ENCODE results near the gene SYCE3.

Gene SYCE3

DNA sequence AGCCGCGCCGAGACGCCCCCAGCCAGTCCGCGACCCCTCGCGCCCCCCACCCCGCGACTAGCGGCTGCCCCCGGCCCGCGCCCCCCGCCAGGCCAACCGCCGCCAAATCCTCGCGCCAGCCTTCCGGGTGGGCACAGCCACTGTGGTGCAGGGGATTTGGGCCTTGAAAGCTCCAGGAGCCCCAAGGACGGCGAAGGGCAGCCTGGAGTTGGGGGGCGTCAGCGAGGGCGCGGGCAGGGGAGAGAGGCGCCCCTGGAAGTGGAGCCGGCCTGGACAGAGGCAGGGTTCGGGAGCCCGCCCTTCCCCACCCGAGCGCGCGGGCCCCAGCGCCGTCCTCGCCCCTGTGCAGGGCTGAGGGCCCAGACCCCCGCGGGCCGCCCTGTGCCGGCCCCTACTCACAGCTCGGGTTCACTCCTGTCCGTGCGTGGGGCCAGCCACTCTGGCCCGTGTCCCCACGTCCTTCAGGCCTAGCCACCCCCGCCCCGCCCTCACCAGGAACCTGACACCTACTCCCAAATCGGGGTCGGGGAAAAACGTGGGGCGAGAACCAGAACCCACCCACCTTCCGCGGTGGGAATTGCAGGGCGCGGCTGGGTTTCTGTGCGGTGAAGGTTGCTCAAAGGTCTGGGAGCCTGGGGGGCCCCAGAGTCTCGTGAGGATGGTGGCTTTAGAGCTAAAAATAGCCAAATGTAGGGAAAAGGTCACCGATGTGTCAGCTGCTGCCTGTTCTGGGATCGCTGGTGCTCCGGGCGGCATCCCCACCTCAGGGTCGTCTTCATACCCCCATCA lies 15.5 kb upstream of the SYCE3 start, which contains the start of gene CPT1B:
TSS of gene CPT1B (minus strand) at position 441 of the 789 bp plus-strand sequence. CDS start 512 bp downstream, outside the sequence.
- Histone ChIP-seq H2AFZ (ENCODE audit: low read length) (no peak within 1 kb of the TSS), H3K9me2 (replicated peaks; ENCODE audit: low read depth, low read length) (no peaks in the 10 kb centered on the region), H3K79me2 (ENCODE audit: insufficient read depth, low read length) (peaks cover 17% of the 10 kb centered on the region), H3K27me3 (ENCODE audit: insufficient read depth, low read length, poor library complexity, severe bottlenecking) (no peaks in the 10 kb centered on the region), H3K4me3 (ENCODE audit: low read length, poor library complexity, severe bottlenecking) (no peak within 1 kb of the TSS), H3K4me1 (ENCODE audit: insufficient read depth, low read length, poor library complexity, severe bottlenecking) (peaks cover 12% of the 10 kb centered on the region), H3K36me3 (ENCODE audit: insufficient read depth, low read length) (no peaks in the 10 kb centered on the region), H3K9me3 (ENCODE audit: insufficient read depth, low read depth, low read length) (no peaks in the 10 kb centered on the region), H4K20me1 (ENCODE audit: insufficient read depth, low read length, poor library complexity, severe bottlenecking) (peaks cover 2% of the 10 kb centered on the region), H3F3A (ENCODE audit: low read depth) (no peaks in the 10 kb centered on the region), H3K9ac (ENCODE audit: low read depth, low read length, poor library complexity, severe bottlenecking) (no peak within 1 kb of the TSS), H3K4me2 (ENCODE audit: low read depth, low read length, poor library complexity, severe bottlenecking) (no peak within 1 kb of the TSS)
- TF ChIP-seq, protein P1, sequence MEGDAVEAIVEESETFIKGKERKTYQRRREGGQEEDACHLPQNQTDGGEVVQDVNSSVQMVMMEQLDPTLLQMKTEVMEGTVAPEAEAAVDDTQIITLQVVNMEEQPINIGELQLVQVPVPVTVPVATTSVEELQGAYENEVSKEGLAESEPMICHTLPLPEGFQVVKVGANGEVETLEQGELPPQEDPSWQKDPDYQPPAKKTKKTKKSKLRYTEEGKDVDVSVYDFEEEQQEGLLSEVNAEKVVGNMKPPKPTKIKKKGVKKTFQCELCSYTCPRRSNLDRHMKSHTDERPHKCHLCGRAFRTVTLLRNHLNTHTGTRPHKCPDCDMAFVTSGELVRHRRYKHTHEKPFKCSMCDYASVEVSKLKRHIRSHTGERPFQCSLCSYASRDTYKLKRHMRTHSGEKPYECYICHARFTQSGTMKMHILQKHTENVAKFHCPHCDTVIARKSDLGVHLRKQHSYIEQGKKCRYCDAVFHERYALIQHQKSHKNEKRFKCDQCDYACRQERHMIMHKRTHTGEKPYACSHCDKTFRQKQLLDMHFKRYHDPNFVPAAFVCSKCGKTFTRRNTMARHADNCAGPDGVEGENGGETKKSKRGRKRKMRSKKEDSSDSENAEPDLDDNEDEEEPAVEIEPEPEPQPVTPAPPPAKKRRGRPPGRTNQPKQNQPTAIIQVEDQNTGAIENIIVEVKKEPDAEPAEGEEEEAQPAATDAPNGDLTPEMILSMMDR (conservative IDR thresholded peaks at IDR 0.05; ENCODE audit: low read length), result no peak
- no peak for TF ChIP-seq EZH2phosphoT487 (IDR thresholded peaks at IDR 0.05; ENCODE audit: borderline replicate concordance)

DNA sequence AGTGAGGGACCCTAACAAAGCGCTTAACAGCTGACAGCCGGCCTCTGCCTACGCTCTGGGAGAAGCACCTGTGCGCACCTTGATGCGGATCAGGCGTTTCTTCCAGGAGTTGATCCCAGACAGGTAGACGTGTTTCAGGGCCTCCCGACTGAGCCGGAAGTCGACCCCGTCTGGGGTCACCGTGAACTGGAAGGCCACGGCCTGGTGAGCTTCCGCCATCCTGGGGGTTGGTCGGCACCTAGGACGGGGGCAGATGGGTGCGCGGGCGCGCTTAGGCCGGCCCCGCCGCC lies 14.9 kb upstream of the SYCE3 start:
- Histone ChIP-seq H3K4me1 (ENCODE audit: insufficient read depth, low read length, poor library complexity, severe bottlenecking) (peaks cover 12% of the 10 kb centered on the region), H3K9me3 (ENCODE audit: insufficient read depth, low read depth, low read length) (no peaks in the 10 kb centered on the region), H3K4me2 (ENCODE audit: low read depth, low read length, poor library complexity, severe bottlenecking) (no peak overlapping the region), H4K20me1 (ENCODE audit: insufficient read depth, low read length, poor library complexity, severe bottlenecking) (no peaks in the 10 kb centered on the region), H3K9me2 (replicated peaks; ENCODE audit: low read depth, low read length) (no peaks in the 10 kb centered on the region), H3K9ac (ENCODE audit: low read depth, low read length, poor library complexity, severe bottlenecking) (no peak overlapping the region), H3K79me2 (ENCODE audit: insufficient read depth, low read length) (peaks cover 16% of the 10 kb centered on the region), H3K4me3 (ENCODE audit: low read length, poor library complexity, severe bottlenecking) (no peak overlapping the region), H3F3A (ENCODE audit: low read depth) (no peaks in the 10 kb centered on the region), H3K27me3 (ENCODE audit: insufficient read depth, low read length, poor library complexity, severe bottlenecking) (no peaks in the 10 kb centered on the region), H2AFZ (ENCODE audit: low read length) (no peak overlapping the region), H3K36me3 (ENCODE audit: insufficient read depth, low read length) (no peaks in the 10 kb centered on the region)
- TF ChIP-seq, protein P1 (conservative IDR thresholded peaks at IDR 0.05; ENCODE audit: low read length), result no peak
- no peak for TF ChIP-seq EZH2phosphoT487 (IDR thresholded peaks at IDR 0.05; ENCODE audit: borderline replicate concordance)

DNA sequence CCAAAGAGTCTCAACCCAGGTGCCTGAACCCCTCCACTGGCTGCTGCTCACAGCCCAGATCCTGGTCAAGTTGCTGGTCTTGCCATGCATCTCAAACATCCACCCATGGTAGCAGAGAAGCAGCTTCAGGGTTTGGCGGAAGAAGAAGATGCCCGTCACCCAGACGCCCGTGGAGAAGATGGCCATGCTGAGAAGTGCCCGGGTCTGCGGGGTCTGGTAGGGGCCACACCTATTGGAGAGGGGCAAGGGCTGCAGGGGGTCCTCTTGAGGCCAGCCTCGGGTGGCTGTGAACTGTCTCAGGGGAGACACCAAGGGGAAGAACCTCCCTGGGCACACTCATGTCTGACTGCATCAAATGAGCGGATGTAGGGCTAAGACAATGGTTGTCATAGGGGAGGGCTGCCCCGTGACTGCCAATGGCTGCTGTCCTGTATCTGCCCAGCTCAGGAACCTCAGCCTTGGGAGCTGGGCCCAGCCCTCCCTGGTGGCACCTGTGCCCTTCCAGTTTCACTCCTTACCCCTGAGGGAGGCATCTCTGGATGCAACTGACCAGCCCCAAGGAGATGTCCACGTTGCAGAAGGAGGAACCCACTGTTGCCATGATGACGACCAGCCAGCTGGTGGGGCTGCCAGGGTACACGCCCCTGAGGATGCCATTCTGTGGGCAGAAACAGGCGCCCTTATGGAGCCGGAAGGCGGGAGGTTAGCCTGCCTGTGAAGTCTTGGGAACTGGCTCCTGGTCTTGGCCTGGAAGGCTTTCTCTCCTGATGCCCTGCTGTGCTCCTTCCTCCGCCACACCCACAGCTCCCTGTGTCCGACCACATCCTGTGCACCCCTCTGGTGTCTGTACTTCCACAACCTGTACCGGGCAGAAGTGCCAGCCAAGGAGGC lies 14.3 kb upstream of the SYCE3 start:
- TF ChIP-seq EZH2phosphoT487 (IDR thresholded peaks at IDR 0.05; ENCODE audit: borderline replicate concordance), result no peak
- TF ChIP-seq, protein P1 (conservative IDR thresholded peaks at IDR 0.05; ENCODE audit: low read length), result no peak
- Histone ChIP-seq H2AFZ (ENCODE audit: low read length) (no peak overlapping the region), H3K36me3 (ENCODE audit: insufficient read depth, low read length) (no peaks in the 10 kb centered on the region), H3K4me1 (ENCODE audit: insufficient read depth, low read length, poor library complexity, severe bottlenecking) (peaks cover 12% of the 10 kb centered on the region), H3K9ac (ENCODE audit: low read depth, low read length, poor library complexity, severe bottlenecking) (no peak overlapping the region), H3K27me3 (ENCODE audit: insufficient read depth, low read length, poor library complexity, severe bottlenecking) (no peaks in the 10 kb centered on the region), H4K20me1 (ENCODE audit: insufficient read depth, low read length, poor library complexity, severe bottlenecking) (no peaks in the 10 kb centered on the region), H3K9me2 (replicated peaks; ENCODE audit: low read depth, low read length) (no peaks in the 10 kb centered on the region), H3K79me2 (ENCODE audit: insufficient read depth, low read length) (peaks cover 15% of the 10 kb centered on the region), H3F3A (ENCODE audit: low read depth) (no peaks in the 10 kb centered on the region), H3K9me3 (ENCODE audit: insufficient read depth, low read depth, low read length) (no peaks in the 10 kb centered on the region), H3K4me3 (ENCODE audit: low read length, poor library complexity, severe bottlenecking) (no peak overlapping the region), H3K4me2 (ENCODE audit: low read depth, low read length, poor library complexity, severe bottlenecking) (no peak overlapping the region)

Data from Loucy (cell line).